Measurements from ENCODE around the gene UQCRHL.

DNA sequence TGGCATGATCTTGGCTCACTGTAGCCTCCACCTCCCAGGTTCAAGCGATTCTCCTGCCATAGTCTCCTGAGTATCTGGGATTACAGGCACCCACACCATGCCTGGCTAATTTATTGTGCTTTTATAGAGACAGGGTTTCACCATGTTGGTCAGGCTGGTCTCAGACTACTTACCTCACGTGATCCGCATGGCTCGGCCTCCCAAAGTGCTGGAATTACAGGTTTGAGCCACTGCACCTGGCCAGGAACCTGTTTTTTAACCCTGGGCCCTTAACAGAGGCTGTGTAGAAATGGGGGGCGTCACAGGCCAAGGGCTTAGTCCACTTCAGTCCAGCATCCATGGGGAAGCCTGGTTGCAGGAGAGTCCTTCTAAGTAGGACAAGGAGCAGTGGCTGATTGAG lies 39.5 kb downstream of the UQCRHL start:
- no peak for TF ChIP-seq POLR2AphosphoS5 (IDR thresholded peaks at IDR 0.05; ENCODE audit: low read depth)
- TF ChIP-seq STAT1 (IDR thresholded peaks at IDR 0.05; ENCODE audit: unreplicated experiment), result no peak
- no peak for TF ChIP-seq CTCF (conservative IDR thresholded peaks at IDR 0.05; ENCODE audit: low read depth in 2 of 2)
- TF ChIP-seq, protein P1, sequence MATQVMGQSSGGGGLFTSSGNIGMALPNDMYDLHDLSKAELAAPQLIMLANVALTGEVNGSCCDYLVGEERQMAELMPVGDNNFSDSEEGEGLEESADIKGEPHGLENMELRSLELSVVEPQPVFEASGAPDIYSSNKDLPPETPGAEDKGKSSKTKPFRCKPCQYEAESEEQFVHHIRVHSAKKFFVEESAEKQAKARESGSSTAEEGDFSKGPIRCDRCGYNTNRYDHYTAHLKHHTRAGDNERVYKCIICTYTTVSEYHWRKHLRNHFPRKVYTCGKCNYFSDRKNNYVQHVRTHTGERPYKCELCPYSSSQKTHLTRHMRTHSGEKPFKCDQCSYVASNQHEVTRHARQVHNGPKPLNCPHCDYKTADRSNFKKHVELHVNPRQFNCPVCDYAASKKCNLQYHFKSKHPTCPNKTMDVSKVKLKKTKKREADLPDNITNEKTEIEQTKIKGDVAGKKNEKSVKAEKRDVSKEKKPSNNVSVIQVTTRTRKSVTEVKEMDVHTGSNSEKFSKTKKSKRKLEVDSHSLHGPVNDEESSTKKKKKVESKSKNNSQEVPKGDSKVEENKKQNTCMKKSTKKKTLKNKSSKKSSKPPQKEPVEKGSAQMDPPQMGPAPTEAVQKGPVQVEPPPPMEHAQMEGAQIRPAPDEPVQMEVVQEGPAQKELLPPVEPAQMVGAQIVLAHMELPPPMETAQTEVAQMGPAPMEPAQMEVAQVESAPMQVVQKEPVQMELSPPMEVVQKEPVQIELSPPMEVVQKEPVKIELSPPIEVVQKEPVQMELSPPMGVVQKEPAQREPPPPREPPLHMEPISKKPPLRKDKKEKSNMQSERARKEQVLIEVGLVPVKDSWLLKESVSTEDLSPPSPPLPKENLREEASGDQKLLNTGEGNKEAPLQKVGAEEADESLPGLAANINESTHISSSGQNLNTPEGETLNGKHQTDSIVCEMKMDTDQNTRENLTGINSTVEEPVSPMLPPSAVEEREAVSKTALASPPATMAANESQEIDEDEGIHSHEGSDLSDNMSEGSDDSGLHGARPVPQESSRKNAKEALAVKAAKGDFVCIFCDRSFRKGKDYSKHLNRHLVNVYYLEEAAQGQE (IDR thresholded peaks at IDR 0.05; ENCODE audit: unreplicated experiment), result no peak
- no peak for TF ChIP-seq EZH2 (IDR thresholded peaks at IDR 0.05; ENCODE audit: low read depth, unreplicated experiment)
- no peak for TF ChIP-seq JUNB (IDR thresholded peaks at IDR 0.05; ENCODE audit: unreplicated experiment)
- TF ChIP-seq, protein P2, sequence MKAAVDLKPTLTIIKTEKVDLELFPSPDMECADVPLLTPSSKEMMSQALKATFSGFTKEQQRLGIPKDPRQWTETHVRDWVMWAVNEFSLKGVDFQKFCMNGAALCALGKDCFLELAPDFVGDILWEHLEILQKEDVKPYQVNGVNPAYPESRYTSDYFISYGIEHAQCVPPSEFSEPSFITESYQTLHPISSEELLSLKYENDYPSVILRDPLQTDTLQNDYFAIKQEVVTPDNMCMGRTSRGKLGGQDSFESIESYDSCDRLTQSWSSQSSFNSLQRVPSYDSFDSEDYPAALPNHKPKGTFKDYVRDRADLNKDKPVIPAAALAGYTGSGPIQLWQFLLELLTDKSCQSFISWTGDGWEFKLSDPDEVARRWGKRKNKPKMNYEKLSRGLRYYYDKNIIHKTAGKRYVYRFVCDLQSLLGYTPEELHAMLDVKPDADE (IDR thresholded peaks at IDR 0.05), result no peak
- TF ChIP-seq CREB1 (CRISPR knock-in tag; IDR thresholded peaks at IDR 0.05; ENCODE audit: low read depth), result no peak
- no peak for TF ChIP-seq EZH2phosphoT487 (IDR thresholded peaks at IDR 0.05; ENCODE audit: unreplicated experiment)
- TF ChIP-seq ZNF114 (CRISPR knock-in tag; IDR thresholded peaks at IDR 0.05), result no peak
